GM21825 (cell line): ENCODE measurements around the gene DDX54.
"Not testable (repeated sequence)": the region's sequence is repeated elsewhere in the genome, so short reads cannot be mapped to it uniquely, and the experiment has no call there.

Source experiments
- ATAC-seq: cut with Tn5 transposase; IDR thresholded peaks from one replicate; pipeline ENCODE4 v1.9.1; 2021; ENCODE audit warnings: mild to moderate bottlenecking, moderate library complexity; ENCODE audit not compliant: unreplicated experiment

DDX54 gene

GRCh38 chr12:113129664-113130456 lies 55.4 kb downstream of the DDX54 start:
- ATAC-seq: no peak

GRCh38 chr12:113128802-113129663 lies 56.2 kb downstream of the DDX54 start:
- no peak for ATAC-seq

DNA sequence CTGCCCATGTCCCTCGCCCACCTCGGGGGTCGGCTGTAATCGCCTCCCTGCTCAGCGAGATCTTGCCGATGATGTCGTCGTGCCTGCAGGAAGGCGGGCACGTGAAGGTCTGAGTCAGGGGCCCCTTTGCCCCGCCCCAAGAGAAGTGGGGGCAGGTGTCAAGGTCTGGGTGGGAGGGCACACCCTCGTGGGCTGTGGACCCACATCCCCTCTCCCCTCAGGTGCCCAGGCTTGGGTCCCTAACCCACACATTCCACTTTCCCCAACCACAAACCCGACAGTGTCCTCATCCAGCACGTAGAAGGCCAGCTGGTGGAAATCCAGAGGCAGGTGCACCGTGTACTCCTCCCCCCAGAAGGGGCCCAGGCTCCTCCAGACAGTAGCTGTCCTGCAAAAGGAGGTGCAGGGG lies 57.5 kb downstream of the DDX54 start:
- no peak for ATAC-seq

GRCh38 chr12:113120670-113121370 lies 64.5 kb downstream of the DDX54 start:
- ATAC-seq: no peak

GRCh38 chr12:113119980-113120669 lies 65.2 kb downstream of the DDX54 start:
- no peak for ATAC-seq

- no peak for ATAC-seq
These were observed 67.1 kb downstream of the DDX54 start for GRCh38 chr12:113118142-113118541.

- ATAC-seq: not testable (repeated sequence)
These were observed 67.6 kb downstream of the DDX54 start for GRCh38 chr12:113117684-113118083.

DNA sequence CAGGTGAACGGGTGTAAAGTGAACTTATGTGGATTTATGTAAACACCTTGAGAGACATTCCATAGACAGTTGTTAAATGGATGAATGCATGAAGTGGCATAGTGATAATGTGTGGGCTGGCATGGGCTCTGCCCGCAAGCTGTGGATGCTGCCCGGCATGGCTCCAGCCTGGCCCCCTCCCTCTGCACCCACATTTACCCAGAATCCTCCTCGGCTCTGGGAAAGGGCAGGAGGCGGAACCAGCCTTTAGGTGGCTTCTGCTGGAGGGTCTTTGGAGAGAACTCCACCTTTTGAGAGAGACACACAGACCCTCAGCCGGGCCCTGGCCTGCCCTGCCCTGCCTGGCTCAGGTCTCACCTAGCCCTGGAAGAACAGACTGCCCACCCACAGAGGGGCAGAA lies 68.4 kb downstream of the DDX54 start:
- no peak for ATAC-seq

GRCh38 chr12:113115455-113116126 lies 69.7 kb downstream of the DDX54 start:
- no peak for ATAC-seq

DNA sequence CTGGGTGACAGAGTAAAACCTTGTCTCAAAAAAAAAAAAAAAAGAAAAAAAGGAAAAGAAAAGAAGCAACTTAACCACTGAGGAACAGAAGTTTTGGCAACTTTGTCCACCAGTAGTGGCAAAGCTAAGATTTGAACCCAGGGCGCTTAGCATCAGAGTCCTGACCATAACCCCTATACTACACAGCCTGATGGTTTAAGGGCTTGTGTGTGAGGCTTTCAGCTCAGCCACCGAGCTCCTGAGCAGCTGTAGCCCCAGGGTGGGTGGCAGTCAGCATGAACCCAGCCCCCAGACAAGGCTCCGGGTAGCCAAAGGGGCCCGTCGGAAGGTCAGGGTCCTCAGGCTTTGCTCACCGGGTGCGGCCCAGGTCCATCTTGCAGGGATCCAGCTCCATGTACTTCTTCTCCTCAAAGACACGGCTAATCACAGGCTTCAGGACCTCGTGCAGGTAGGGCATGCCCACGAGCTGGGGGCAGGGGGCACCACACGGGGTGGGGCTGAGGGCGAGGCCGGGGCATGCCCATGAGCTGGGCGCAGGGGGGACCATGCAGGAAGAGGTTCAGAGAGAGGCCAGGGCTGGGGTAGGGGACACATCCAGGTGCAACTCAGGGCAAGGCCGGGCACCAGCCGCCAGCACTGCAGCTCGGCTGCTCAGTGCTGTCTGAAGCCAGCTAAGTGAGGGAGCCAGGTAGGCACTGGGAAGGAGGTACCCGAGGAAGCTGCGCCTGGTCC lies 70.7 kb downstream of the DDX54 start:
- ATAC-seq: no peak

- ATAC-seq: no peak
These were observed 71.9 kb downstream of the DDX54 start for GRCh38 chr12:113113397-113113796.

DNA sequence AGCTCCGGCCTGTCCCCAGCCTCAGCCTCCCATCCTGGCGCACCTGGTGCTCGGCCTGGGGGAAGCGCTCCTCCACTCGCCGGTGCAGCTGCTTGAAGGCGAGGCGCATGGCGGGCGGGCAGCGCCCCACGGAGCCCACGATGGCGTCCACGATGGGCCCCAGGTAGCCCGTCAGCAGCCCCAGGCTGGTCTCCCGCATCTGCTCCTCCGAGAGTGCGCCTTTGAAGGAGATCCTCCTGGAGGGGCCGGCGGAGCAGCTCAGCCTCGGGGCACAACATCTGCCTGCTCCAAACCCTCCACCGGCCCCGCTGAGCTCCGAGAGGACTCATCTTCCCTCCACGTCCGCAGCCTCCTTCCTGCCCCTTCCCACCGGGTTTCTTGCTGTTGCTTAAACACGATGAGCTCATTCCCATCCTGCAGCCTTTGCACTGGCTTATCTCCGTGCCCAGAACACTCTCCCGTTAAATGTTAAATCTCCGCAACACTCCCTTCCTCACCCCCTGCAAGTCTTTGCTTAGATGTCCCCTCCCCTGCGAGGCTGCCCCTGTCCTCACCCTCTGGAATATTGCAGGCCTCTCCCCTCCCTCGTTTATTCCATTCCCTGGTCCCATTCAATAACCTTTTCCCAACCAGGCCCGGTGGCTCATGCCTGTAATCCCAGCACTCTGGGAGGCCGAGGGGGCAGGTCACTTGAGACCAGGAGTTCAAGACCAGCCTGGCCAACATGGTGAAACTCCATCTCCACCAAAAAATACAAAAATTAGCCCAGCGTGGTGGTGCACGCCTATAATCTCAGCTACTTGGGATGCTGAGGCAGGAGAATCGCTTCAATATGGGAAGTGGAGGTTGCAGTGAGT lies 73.0 kb downstream of the DDX54 start:
- ATAC-seq: no peak

DNA sequence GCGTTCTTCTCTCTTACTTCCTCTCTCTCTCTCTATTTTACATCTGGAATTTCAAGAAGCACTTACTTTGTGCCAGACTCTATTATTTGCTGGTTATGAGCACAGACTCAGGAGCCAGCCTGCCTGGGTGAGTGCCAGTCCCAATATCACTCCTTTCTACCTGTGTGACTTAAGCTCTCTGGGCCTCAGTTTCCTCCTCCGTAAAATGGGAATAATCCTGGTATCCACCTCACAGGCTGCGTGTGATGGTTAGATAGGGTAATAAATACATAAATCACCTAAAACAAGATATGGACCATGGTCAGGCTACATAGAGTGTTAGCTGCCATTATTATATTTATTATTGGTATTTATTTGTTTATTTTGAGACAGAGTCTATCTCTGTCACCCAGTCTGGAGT lies 74.0 kb downstream of the DDX54 start:
- no peak for ATAC-seq

DNA sequence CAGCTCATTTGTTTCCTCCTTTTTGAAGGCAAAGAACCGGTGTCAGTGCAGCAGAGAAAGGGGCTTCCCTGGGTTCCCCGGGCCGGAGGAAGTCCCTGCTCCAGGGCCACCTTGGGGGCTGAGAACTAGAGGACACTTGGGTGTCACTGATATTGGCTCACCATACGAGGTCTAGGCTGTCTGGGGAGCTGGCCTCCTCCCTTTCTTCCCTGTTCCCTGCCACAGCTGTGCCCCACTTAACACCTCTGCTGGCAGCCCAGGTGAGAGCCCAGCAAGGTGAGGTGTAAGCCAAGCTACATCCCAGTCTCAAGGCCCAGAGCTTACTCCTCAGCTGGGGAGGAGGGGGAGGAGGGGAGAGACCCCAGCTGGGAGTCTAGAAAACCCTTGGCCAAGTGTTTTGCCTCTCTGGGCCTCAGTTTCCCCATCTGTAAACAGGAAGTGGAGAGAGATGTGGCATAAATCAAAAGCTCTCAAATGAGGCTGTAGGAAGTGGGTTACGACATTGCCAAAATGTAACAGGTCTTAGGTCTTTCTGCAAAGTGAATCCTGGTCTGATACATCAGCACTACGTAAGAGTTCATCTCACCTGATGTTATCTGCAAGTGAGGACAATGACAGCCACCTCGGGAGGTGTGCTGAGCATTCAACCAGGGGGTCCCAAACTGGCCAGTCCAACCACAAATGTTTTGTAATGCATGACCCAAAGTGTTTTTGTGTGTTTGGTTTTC lies 75.2 kb downstream of the DDX54 start:
- ATAC-seq: no peak

DNA sequence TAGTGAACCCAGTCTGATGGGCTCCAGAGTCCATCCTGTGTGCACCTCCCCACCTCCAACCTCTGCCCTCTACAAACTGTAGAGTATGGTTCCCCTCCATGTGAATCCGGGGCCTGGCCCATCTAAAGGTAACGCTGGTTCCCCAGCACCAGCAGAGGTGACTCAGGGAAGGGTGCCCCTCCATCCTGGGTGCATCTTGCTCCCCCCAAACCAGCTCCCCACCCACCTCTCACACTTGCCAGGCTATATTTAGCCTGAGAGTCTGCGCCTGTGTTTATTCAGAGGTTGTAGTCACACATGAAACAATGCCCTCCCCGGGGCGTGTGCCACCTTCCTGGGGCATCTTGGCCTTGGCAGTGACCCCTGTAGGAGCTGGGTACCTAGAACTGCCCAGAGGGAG lies 75.9 kb downstream of the DDX54 start:
- ATAC-seq: no peak

DNA sequence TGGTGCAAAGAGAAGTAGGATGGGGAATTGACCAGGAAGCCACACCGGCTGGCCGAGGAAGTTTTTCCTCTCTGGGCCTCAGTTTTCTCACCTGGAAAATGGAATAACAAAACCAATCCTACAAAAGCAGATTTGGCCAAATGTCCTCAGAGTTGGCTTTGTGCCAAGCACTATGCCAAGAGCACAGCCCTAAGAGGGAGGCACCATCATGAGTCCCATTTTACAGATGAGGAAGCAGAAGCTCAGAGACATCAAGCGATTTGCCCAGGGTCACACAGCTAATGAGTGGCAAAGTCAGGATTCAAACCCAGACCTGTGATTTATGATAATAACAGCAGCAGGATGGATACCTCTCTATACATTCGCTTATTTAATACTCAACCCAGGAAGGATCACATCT lies 77.0 kb downstream of the DDX54 start:
- no peak for ATAC-seq
